IPS DF 19.7 (cell line): Measurements from ENCODE around the gene PDE6A.
"Not testable (repeated sequence)": the region's sequence is repeated elsewhere in the genome, so short reads cannot be mapped to it uniquely, and the experiment has no call there.

Source experiments
- DNase-seq: peaks from one replicate; pipeline ENCODE4 v3.0.0-alpha.2; 2013; ENCODE audit warnings: low read depth, low spot score

PDE6A gene

GRCh38 chr5:149953436-149954121 lies 9.0 kb upstream of the PDE6A start:
- DNase-seq = no peak

DNA sequence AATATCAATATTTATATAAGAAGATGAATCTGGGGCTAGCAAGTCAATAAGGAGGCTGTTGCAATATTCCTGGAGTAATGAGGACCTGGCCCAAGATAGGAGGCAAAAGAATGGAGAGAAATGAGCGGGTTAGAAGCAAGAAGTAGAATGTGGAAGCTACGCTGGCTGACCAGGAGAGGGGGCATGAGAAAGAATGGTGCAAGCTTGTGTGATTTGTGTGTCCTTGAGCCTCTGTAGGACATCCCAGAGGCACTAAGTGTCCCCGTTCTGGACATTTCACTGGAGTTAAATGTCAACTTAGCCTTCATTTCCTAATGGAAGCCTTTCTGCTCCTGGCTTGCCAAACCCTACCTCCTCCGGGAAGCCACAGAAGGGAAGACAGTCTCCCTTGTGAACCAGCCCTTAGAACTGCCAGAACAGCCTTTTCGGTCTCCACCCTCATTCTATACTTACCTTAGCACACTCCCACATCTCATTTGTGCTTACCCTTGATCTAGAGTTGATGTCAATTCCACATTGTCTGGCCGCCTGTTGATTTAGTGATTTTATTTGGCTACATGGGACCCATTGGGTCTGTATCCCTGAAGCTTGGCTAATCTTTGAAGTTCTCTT lies 6.7 kb upstream of the PDE6A start:
- no peak for DNase-seq

DNA sequence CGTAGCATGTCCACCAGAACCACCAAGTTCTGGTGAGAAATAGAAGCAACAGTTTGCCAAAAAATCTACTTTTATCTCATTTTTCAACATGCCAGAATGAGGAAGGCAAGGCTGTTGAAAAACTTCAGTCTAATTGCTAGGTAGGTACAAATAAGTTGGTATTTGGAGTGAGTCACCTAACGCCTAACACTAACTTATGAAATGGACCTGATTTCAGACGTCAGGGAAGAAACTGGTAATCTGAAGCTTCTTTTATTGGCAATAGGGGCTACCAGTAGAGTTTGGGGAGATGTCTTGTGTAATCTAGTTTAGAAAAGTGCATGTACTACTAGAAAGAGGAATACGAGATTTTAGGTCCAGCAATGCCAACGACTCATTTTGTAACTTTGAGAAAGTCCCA lies 4.4 kb upstream of the PDE6A start:
- no peak for DNase-seq

DNA sequence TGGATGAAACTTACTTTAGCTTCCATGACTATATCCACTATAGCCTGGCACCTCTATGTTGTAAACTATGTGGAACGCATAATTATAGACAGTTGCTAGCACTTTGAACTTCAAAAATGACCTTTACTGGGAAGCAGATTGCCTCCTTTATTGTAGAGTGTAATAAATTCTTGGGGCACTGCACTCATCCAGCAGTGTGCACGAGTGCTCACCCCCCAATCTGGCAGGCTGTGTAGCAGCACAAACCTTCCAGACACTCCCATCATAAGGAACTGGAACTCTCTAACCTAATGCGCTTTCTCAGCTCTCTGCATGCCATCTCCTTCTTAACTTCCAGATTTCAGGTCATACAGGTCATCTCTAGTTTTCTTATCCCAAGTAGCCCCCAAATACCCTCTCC lies 1.5 kb upstream of the PDE6A start:
- no peak for DNase-seq

DNA sequence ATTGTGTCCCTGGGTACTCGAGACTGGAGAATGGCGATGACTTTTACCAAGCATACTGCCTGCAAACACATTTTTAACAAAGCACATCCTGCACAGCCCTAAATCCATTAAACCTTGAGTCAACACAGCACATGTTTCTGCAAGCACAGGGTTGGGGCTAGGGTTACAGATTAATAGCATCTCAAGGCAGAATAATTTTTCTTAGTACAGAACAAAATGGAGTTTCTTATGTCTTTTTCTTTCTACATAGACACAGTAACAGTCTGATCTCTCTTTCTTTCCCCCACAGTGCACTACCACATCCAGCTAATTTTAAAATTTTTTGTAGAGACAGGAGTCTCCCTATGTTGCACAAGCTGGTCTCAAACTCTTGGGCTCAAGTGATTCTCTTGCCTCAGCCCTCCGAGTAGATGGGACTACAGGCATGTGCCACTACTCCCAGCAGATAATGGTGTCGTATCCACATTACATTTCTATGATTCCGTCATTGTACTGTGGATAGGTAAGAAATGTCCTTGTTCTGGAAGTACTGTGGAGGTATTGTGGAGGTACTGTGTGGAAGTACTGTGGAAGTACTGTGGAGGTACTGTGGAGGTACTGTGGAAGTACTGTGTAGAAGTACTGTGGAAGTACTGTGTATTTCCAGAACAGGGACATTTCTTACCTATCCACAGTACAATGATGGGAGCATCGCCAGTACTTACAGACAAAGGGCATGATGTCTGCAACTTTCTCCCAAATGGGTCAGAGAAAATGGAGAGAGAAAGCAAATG lies 1.2 kb downstream of the PDE6A start:
- DNase-seq = not testable (repeated sequence)

DNA sequence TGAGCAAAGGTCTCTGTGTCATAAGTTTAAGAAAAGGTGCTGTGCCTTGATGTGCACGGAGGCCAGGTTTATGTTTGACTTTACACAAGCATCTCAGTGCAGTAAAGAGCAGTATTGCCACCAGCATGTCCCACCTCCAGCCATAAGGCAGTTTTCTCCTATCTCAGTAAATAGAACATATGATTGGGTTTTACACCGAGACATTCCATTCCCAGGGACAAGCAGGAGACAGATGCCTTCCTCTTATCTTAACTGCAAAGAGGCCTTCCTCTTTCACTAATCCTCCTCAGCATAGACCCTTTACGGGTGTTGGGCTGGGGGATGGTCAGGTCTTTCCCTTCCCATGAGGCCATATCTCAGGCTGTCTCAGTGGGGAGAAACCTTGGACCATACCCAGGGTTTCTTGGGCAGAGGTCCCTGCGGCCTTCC lies 1.8 kb downstream of the PDE6A start:
- DNase-seq = not testable (repeated sequence)

DNA sequence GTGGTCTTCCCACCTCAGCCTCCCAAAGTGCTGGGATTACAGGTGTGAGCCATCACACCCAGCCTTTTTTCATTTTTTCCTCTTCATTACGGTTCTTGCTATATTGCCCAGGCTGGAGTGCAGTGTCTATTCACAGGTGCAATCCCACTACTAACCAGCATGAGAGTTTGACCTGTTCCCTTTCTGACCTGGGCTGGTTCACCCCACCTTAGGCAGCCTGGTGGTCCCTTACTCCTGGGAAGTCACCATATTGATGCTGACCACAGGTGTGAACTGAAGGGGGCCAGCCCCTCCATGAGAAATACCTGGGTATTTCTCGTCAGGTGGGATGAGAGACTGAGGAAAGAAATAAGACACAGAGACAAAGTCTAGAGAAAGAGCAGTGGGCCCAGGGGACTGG lies 2.4 kb downstream of the PDE6A start:
- no peak for DNase-seq

DNA sequence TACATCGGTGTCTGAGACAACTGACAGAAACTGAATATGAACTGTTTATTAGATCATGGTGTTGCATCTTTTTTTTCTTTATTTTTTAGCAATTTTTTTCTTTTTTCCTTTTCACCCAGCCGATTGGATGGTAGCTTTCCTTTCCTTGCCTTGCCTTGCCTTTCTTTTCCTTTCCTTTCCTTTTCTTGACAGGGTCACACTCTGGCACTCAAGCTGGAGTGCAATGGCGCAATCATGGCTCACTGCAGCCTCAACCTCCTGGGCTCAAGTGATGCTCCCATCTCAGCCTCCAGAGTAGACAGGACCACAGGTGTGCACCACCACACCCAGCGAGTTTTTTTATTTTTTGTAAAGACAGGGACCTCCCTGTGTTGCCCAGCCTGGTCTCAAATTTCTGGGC lies 2.8 kb downstream of the PDE6A start:
- no peak for DNase-seq

- DNase-seq = no peak
Measured at GRCh38 chr5:149940941-149941644, 3.5 kb downstream of the PDE6A start.

GRCh38 chr5:149940077-149940574 lies 4.5 kb downstream of the PDE6A start:
- DNase-seq = no peak

GRCh38 chr5:149939546-149939945 lies 5.0 kb downstream of the PDE6A start:
- DNase-seq = no peak

GRCh38 chr5:149938791-149939358 lies 5.7 kb downstream of the PDE6A start:
- DNase-seq = no peak

- no peak for DNase-seq
Measured at GRCh38 chr5:149938279-149938678, 6.3 kb downstream of the PDE6A start.

- no peak for DNase-seq
Measured at GRCh38 chr5:149937610-149938009, 7.0 kb downstream of the PDE6A start.

DNA sequence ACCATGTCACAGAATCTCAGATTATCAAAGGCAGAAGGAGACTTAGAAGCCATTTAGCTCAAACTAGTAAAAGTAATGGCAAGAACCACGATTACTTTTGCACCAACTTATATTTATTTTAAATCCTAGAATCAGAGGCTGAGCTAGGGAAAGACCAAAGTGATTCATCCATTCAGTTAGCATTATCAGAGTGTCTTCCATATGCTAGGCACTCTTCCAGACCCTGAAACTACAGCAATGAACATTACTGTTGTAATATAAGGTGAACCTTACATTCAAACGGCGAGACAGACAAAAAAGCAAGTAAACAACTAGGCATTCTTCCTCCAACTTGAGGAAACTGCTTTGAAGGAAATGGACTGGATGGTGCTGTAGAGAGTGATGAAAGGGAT lies 7.9 kb downstream of the PDE6A start:
- no peak for DNase-seq

DNA sequence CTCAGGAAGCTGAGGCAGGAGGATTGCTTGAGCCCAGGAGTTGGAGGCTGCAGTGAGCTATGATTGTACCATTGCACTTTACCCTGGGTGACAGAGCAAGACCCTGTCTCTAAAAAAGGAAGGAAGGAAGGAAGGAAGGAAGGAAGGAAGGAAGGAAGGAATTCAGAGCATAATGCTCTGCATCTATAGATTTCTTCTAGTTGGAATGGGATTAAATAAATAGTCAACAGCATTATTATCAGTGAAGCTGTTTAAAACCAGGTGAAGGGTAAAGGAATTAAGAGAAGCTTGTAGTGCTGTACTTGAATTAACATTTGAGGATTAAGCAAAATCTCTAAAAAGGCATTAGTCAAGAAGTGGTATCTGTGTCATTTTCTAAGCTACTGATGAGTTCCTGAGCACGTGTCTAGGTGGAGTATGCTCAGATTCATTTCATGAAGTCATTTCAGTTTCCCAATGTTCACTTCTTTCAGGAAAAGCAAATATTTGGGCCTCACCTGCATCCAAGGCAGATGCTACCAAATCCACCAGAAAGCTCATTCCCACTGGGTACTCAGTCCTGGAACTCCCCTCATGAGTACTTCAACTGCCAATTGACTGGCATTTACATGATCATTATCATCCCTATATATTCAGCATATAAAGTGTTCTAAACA lies 8.4 kb downstream of the PDE6A start:
- no peak for DNase-seq

GRCh38 chr5:149935431-149935901 lies 9.1 kb downstream of the PDE6A start:
- no peak for DNase-seq

- DNase-seq = no peak
Measured at GRCh38 chr5:149932445-149933350, 11.9 kb downstream of the PDE6A start.

- no peak for DNase-seq
Measured at GRCh38 chr5:149931992-149932436, 12.6 kb downstream of the PDE6A start.
